HepG2 (cell line): Measurements from ENCODE around the gene LARP1. TPM values are rescaled to one million over a fixed set of nuclear protein-coding genes. Genes with fewer than 3 reads are reported as not detected.

Experiments used
- CREM ChIP-seq, 2 experiments: sonication (generic) in 1 of 2; formaldehyde crosslinking in 1 of 2; IDR thresholded peaks; 2 replicates each; pipeline versions ENCODE4 v1.4.0 to v1.6.1; 2016 to 2020; ENCODE audit warnings: antibody characterized with exemption in 1 of 2, mild to moderate bottlenecking in 1 of 2, missing genetic modification reagents in 1 of 2
- EP300 ChIP-seq, 3 experiments: sonication (generic) in 1 of 3; formaldehyde crosslinking in 1 of 3; IDR thresholded peaks; 2 replicates each; pipeline versions ENCODE4 v1.5.1 to v1.6.1; 2011 to 2020; ENCODE audit warnings: low read depth in 2 of 3, low read length in 2 of 3, borderline replicate concordance in 1 of 3, improper control_type of control experiment in 1 of 3, mild to moderate bottlenecking in 1 of 3, missing genetic modification reagents in 1 of 3, moderate library complexity in 1 of 3
- FOXK1 ChIP-seq: sonication (generic); formaldehyde crosslinking; IDR thresholded peaks from 2 replicates; pipeline ENCODE4 v1.4.0; 2020; ENCODE audit warnings: low read depth, missing genetic modification reagents, borderline replicate concordance
- ISL2 ChIP-seq: sonication (generic); formaldehyde crosslinking; IDR thresholded peaks from 2 replicates; pipeline ENCODE4 v1.5.0; 2020; ENCODE audit warnings: missing genetic modification reagents
- NFE2 ChIP-seq: sonication (generic); formaldehyde crosslinking; IDR thresholded peaks from 2 replicates; pipeline ENCODE4 v1.4.0; 2020; ENCODE audit warnings: missing genetic modification reagents
- NKX3-1 ChIP-seq: sonication (generic); formaldehyde crosslinking; IDR thresholded peaks from 2 replicates; pipeline ENCODE4 v1.5.0; 2020; ENCODE audit warnings: missing genetic modification reagents
- PITX1 ChIP-seq: sonication (generic); formaldehyde crosslinking; IDR thresholded peaks from 2 replicates; pipeline ENCODE4 v1.5.1; 2020; ENCODE audit warnings: mild to moderate bottlenecking, missing genetic modification reagents
- SP4 ChIP-seq: sonication (generic); formaldehyde crosslinking; IDR thresholded peaks from 2 replicates; pipeline ENCODE4 v1.8.1; 2023; ENCODE audit warnings: mild to moderate bottlenecking, missing genetic modification reagents
- USF2 ChIP-seq, 2 experiments: sonication (generic) in 1 of 2; formaldehyde crosslinking in 1 of 2; IDR thresholded peaks; 2 replicates each; pipeline versions ENCODE4 v1.5.1 to v1.6.1; 2011 to 2020; ENCODE audit warnings: borderline replicate concordance in 1 of 2, low read depth in 1 of 2, low read length in 1 of 2, mild to moderate bottlenecking in 1 of 2, missing genetic modification reagents in 1 of 2, moderate library complexity in 1 of 2
- ZFP90 ChIP-seq: sonication (generic); formaldehyde crosslinking; IDR thresholded peaks from 2 replicates; pipeline ENCODE4 v1.8.0; 2022; ENCODE audit warnings: missing genetic modification reagents, mild to moderate bottlenecking, inconsistent platforms, borderline replicate concordance
- ZNF570 ChIP-seq: sonication (generic); formaldehyde crosslinking; IDR thresholded peaks from 2 replicates; pipeline ENCODE4 v1.4.0; 2020; ENCODE audit warnings: mild to moderate bottlenecking, missing genetic modification reagents, borderline replicate concordance
- ZNF609 ChIP-seq: sonication (generic); formaldehyde crosslinking; IDR thresholded peaks from 2 replicates; pipeline ENCODE4 v1.4.0; 2020; ENCODE audit warnings: mild to moderate bottlenecking, missing genetic modification reagents, borderline replicate concordance
- ZNF773 ChIP-seq: sonication (generic); formaldehyde crosslinking; IDR thresholded peaks from 2 replicates; pipeline ENCODE4 v1.4.0; 2020; ENCODE audit warnings: missing genetic modification reagents, borderline replicate concordance
- ZNF878 ChIP-seq: sonication (generic); formaldehyde crosslinking; IDR thresholded peaks from 2 replicates; pipeline ENCODE4 v1.8.1; 2023; ENCODE audit warnings: mild to moderate bottlenecking, missing genetic modification reagents, moderate library complexity
- ZNF883 ChIP-seq: sonication (generic); formaldehyde crosslinking; IDR thresholded peaks from 2 replicates; pipeline ENCODE4 v1.5.1; 2020; ENCODE audit warnings: mild to moderate bottlenecking, missing genetic modification reagents; ENCODE audit errors: not compliant biosample characterization
- polyA plus RNA-seq, 8 experiments: library from polyadenylated mRNA; depleted of rRNA in 3 of 8; stranded (reverse) in 7 of 8; unstranded in 1 of 8; fragments of >200 nt; fragmentation: Illumina TruSeq in 4 of 8; extraction: Trizol in 4 of 8; gene quantifications; 2 replicates each; pipeline versions ENCODE4 v1.2.1 to v1.2.3, GENCODE V29; 2011 to 2016; ENCODE audit warnings: low read depth in 4 of 8, missing spikeins in 1 of 8, mixed read lengths in 1 of 8; ENCODE audit not compliant: insufficient read depth in 1 of 8
- total RNA-seq, 5 experiments: library from RNA; depleted of rRNA; stranded (reverse); fragments of >200 nt; fragmentation: Illumina TruSeq; extraction: Trizol; gene quantifications; 2 replicates each; pipeline ENCODE4 v1.2.3, GENCODE V29; 2016; ENCODE audit warnings: low read depth in 1 of 5
- TF ChIP-seq, protein P1 (sequence below): sonication (generic); formaldehyde crosslinking; conservative IDR thresholded peaks from 2 replicates; pipeline ENCODE4 v1.8.0; 2022; ENCODE audit warnings: missing genetic modification reagents
- TF ChIP-seq, protein P2 (sequence below): sonication (generic); formaldehyde crosslinking; IDR thresholded peaks from 2 replicates; pipeline ENCODE4 v1.4.0; 2020; ENCODE audit warnings: mild to moderate bottlenecking, missing genetic modification reagents

Gene LARP1
- total and polyA plus RNA-seq, 2 of the 13 experiments (the other 11 are each of a cell fraction or from before 2014, with no cell fraction given) = 45.2 to 61.4 TPM

GRCh38 chr5:154834053-154834452, 78.9 kb downstream of the LARP1 start (continued):
- TF ChIP-seq ZFP90 (CRISPR knock-in tag) = no peak
- peak; percentile 31; the same call in 1 of the 2 replicates for TF ChIP-seq ZNF878
- TF ChIP-seq ISL2 (CRISPR knock-in tag) = peak; percentile 80; the same call in 1 of the 2 replicates
- TF ChIP-seq EP300 (IDR thresholded peaks at IDR 0.05; ENCODE audit: low read depth in 2 of 2, low read length in 2 of 2) = peak in 1 of 2 experiments; percentile 87; a peak in 2 of 4 replicates
- peak; percentile 32; the same call in 1 of the 2 replicates for TF ChIP-seq EP300 (CRISPR knock-in tag; IDR thresholded peaks at IDR 0.05; ENCODE audit: borderline replicate concordance)
- no peak for TF ChIP-seq NKX3-1 (CRISPR knock-in tag)
- peak; percentile 83 for TF ChIP-seq ZNF609
- TF ChIP-seq, protein P1, sequence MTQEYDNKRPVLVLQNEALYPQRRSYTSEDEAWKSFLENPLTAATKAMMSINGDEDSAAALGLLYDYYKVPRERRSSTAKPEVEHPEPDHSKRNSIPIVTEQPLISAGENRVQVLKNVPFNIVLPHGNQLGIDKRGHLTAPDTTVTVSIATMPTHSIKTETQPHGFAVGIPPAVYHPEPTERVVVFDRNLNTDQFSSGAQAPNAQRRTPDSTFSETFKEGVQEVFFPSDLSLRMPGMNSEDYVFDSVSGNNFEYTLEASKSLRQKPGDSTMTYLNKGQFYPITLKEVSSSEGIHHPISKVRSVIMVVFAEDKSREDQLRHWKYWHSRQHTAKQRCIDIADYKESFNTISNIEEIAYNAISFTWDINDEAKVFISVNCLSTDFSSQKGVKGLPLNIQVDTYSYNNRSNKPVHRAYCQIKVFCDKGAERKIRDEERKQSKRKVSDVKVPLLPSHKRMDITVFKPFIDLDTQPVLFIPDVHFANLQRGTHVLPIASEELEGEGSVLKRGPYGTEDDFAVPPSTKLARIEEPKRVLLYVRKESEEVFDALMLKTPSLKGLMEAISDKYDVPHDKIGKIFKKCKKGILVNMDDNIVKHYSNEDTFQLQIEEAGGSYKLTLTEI (CRISPR knock-in tag) = no peak
- TF ChIP-seq SP4 (CRISPR knock-in tag) = no peak
- TF ChIP-seq, protein P2, sequence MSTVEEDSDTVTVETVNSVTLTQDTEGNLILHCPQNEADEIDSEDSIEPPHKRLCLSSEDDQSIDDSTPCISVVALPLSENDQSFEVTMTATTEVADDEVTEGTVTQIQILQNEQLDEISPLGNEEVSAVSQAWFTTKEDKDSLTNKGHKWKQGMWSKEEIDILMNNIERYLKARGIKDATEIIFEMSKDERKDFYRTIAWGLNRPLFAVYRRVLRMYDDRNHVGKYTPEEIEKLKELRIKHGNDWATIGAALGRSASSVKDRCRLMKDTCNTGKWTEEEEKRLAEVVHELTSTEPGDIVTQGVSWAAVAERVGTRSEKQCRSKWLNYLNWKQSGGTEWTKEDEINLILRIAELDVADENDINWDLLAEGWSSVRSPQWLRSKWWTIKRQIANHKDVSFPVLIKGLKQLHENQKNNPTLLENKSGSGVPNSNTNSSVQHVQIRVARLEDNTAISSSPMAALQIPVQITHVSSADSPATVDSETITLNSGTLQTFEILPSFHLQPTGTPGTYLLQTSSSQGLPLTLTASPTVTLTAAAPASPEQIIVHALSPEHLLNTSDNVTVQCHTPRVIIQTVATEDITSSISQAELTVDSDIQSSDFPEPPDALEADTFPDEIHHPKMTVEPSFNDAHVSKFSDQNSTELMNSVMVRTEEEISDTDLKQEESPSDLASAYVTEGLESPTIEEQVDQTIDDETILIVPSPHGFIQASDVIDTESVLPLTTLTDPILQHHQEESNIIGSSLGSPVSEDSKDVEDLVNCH = no peak
- no peak for TF ChIP-seq ZNF570 (CRISPR knock-in tag)
- peak; percentile 70; the same call in 1 of the 2 replicates for TF ChIP-seq FOXK1 (CRISPR knock-in tag)
- TF ChIP-seq CREM (IDR thresholded peaks at IDR 0.05) = peak; percentile 62
- no peak for TF ChIP-seq CREM (CRISPR knock-in tag; IDR thresholded peaks at IDR 0.05)
- TF ChIP-seq NFE2 (CRISPR knock-in tag) = no peak
- peak; percentile 46; the same call in 1 of the 2 replicates for TF ChIP-seq PITX1
- TF ChIP-seq USF2 (IDR thresholded peaks at IDR 0.05; ENCODE audit: low read depth, low read length) = no peak
- no peak for TF ChIP-seq USF2 (CRISPR knock-in tag; IDR thresholded peaks at IDR 0.05; ENCODE audit: borderline replicate concordance)
- no peak for TF ChIP-seq ZNF883 (CRISPR knock-in tag)
- no peak for TF ChIP-seq ZNF773 (CRISPR knock-in tag)
